ENCODE measurements around the gene DUS4L. TPM values are rescaled to one million over a fixed set of nuclear protein-coding genes. Genes with fewer than 3 reads are reported as not detected.

Gene DUS4L
- polyA plus RNA-seq, 1 experiment = 2.2 TPM

- TF ChIP-seq, protein P1, sequence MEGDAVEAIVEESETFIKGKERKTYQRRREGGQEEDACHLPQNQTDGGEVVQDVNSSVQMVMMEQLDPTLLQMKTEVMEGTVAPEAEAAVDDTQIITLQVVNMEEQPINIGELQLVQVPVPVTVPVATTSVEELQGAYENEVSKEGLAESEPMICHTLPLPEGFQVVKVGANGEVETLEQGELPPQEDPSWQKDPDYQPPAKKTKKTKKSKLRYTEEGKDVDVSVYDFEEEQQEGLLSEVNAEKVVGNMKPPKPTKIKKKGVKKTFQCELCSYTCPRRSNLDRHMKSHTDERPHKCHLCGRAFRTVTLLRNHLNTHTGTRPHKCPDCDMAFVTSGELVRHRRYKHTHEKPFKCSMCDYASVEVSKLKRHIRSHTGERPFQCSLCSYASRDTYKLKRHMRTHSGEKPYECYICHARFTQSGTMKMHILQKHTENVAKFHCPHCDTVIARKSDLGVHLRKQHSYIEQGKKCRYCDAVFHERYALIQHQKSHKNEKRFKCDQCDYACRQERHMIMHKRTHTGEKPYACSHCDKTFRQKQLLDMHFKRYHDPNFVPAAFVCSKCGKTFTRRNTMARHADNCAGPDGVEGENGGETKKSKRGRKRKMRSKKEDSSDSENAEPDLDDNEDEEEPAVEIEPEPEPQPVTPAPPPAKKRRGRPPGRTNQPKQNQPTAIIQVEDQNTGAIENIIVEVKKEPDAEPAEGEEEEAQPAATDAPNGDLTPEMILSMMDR (IDR thresholded peaks at IDR 0.05; ENCODE audit: insufficient read depth, low read depth, low read length) = no peak
- no peak for DNase-seq (ENCODE audit: low read depth)
- Histone ChIP-seq H3K36me3 (ENCODE audit: control insufficient read depth, insufficient read depth, low read length) (peaks cover 3% of the 10 kb centered on the region; the same call in 1 of the 2 replicates), H3K4me3 (ENCODE audit: low read depth, low read length) (no peak overlapping the region), H3K27me3 (ENCODE audit: control insufficient read depth, insufficient read depth, low read length) (no peaks in the 10 kb centered on the region)
- ChIA-PET CTCF (no interaction called here), POLR2A (no interaction called here)
Observed at GRCh38 chr7:107627002-107627401, 63.2 kb downstream of the DUS4L start.

Small RNA genes within 50 kb of the gene (small RNA-seq; reads per million reads assigned to genes)
- gene RF01233 (ENCODE audit: insufficient read length, low read depth, low replicate concordance) = not detected

Other genes with a start within 250 kb of the DUS4L start
- not detected in 2 replicates for gene GPR22, start 93.9 kb upstream of the DUS4L start, polyA plus RNA-seq (2011; rRNA removed)
- gene COG5, start 51 bp upstream of the DUS4L start, polyA plus RNA-seq (2011; rRNA removed) = 20.5 and 44.2 TPM in 2 replicates
- gene BCAP29, start 16.3 kb downstream of the DUS4L start, polyA plus RNA-seq (2011; rRNA removed) = 20.3 and 57.3 TPM in 2 replicates
- gene SLC26A4, start 96.9 kb downstream of the DUS4L start, polyA plus RNA-seq (2011; rRNA removed) = 0.12 and 0.25 TPM in 2 replicates
- 12.2 and 13.9 TPM in 2 replicates for gene CBLL1, start 180.2 kb downstream of the DUS4L start, polyA plus RNA-seq (2011; rRNA removed)
- not detected in 2 replicates for gene SLC26A3, start 239.3 kb downstream of the DUS4L start, polyA plus RNA-seq (2011; rRNA removed)

Data from BJ (cell line).